ENCODE results near the gene NT5DC1.

NT5DC1 gene

GRCh38 chr6:116239256-116239655, 138.6 kb downstream of the NT5DC1 start:
- no peak for DNase-seq (ENCODE audit: low read depth in 2 of 2, low spot score in 1 of 2)

GRCh38 chr6:116239856-116240255, 139.2 kb downstream of the NT5DC1 start:
- no peak for DNase-seq (ENCODE audit: low read depth in 2 of 2, low spot score in 1 of 2)

- DNase-seq (ENCODE audit: low read depth in 2 of 2, low spot score in 1 of 2), result no peak
These were observed 143.6 kb downstream of the NT5DC1 start for GRCh38 chr6:116244284-116244683.

DNA sequence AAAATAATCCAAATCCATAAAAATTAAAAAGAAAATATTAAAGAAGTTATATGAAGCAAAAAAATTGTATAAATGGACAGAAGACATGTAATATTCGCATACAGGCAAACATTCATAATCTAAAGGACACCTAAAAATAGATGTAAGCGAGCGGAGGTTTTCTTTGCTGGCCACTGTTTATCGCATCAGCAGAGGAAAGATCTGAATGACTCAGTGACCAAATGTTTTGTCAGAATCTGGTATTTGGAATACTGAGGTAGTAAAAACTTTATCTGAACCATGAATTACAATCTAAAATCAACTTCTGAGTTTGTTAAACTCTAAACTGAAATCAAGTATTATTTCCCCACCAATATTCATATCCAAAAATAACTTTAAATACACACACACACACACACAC, 145.4 kb downstream of the NT5DC1 start:
- DNase-seq (ENCODE audit: low read depth in 2 of 2, low spot score in 1 of 2), result no peak

GRCh38 chr6:116247285-116247684, 146.6 kb downstream of the NT5DC1 start:
- no peak for DNase-seq (ENCODE audit: low read depth in 2 of 2, low spot score in 1 of 2)

GRCh38 chr6:116248577-116248976, 147.9 kb downstream of the NT5DC1 start:
- DNase-seq (ENCODE audit: low read depth in 2 of 2, low spot score in 1 of 2), result no peak

- DNase-seq (ENCODE audit: low read depth in 2 of 2, low spot score in 1 of 2), result no peak
These were observed 151.1 kb downstream of the NT5DC1 start for GRCh38 chr6:116251568-116252384.

- no peak for DNase-seq (ENCODE audit: low read depth in 2 of 2, low spot score in 1 of 2)
These were observed 152.5 kb downstream of the NT5DC1 start for GRCh38 chr6:116253188-116253504.

- DNase-seq (ENCODE audit: low read depth in 2 of 2, low spot score in 1 of 2), result peak; percentile 80 to 83
These were observed 153.0 kb downstream of the NT5DC1 start, which contains the start of gene TSPYL4 for GRCh38 chr6:116253505-116254296. TSS of gene TSPYL4 (minus strand) at chr6:116254075. CDS start at chr6:116254008, 67 bp downstream.

DNA sequence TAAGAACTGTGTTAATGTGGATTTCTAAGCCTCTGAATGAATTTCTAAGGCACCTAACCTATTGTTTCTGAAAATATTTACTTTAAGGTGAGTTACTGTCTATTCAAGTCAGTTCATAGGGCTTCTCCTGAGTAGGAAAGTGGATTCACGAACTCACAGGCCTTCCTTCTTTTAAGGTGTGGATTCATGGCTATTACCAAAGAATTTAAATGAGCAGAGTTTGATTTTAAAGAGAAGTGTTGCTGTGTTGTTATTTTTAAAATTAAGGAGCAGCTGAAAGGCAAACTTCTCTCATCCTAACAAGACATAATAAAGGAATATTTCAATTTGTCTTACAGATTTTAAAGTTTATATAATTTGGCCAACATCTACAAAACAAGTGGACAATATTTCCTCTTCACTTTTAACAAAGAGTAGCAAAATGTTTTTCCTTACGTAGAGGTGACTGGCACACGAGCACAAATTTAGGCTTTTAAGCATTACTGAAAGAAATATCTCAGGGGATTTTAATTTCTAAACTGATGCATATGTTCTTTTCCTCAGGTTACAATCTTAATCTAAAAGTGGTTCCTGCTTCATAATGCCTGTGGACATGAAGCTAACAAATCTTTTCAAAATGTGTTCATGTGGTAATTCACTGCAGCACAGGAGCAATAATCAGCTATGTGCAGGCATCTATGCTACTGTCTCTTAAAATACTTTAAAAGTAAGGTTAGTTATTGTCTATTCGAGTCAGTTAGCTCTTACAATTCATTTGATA, 153.8 kb downstream of the NT5DC1 start:
- no peak for DNase-seq (ENCODE audit: low read depth in 2 of 2, low spot score in 1 of 2)

DNA sequence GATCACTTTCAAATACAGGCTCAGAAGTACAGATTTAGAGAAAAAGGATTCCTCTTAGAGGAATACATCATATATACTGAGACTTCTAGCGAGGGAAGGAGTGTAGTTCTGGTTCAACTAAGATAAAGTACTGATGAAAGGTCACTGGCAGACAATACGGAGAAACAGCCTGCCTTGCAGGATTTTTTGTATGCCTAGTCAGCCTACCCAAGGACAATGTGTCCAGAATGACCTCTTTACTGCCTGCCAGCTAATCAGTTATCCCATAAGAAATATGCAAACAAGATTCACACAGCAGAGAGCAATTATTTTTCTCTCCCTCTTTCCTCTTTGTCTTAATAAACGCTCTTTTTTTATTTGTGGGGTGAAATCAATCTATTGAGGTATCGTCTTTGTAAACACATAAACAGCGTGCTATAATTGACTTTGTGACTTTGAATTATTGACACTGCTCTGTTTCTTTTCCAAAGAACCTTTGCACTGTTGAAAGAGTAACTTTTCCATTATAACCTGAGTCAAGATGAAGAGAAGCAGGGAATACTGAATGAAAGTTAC, 154.7 kb downstream of the NT5DC1 start:
- DNase-seq (ENCODE audit: low read depth in 2 of 2, low spot score in 1 of 2), result no peak

- DNase-seq (ENCODE audit: low read depth in 2 of 2, low spot score in 1 of 2), result no peak
These were observed 156.0 kb downstream of the NT5DC1 start for GRCh38 chr6:116256694-116257093.

- no peak for DNase-seq (ENCODE audit: low read depth in 2 of 2, low spot score in 1 of 2)
These were observed 157.9 kb downstream of the NT5DC1 start for GRCh38 chr6:116258520-116258919.

- no peak for DNase-seq (ENCODE audit: low read depth in 2 of 2, low spot score in 1 of 2)
These were observed 162.7 kb downstream of the NT5DC1 start for GRCh38 chr6:116263353-116263752.

DNA sequence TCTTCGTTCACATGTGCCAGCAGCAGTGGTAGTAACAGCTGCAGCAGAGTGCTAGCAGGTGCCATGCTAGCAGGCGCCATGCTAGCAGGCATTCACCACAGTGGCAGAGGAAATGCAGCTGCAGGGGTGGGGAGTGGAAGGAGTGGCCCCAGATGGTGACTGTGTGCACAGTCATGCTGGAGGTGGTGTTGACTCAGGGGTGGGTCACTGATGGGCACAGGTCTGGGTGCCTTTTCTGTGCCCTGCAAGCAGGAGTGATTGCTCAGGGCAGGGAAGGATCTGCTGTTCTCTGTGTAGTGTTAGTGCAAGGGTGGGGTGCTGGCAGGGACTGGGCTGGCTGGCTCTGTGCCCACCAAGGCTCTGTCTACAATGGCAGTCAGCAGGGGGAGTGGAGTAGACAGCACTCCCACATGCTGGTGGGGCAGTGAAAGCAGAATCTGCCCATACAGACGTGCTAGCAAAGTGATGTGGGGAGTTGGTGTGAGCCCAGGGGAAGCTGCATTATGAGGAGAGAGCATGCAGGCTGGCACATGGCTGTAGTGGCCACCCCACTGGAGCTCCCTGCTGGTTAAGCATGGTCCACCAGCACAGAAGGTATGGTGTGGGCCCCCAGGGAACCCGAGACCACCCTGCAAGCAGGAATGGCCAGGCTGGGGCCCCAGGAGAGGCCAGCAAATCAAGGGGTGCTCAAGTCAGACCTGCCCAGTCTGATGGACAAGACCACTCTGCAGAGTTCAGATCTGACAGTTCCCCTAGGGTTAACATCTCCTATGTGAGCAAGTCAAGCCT, 164.6 kb downstream of the NT5DC1 start:
- DNase-seq (ENCODE audit: low read depth in 2 of 2, low spot score in 1 of 2), result no peak

DNA sequence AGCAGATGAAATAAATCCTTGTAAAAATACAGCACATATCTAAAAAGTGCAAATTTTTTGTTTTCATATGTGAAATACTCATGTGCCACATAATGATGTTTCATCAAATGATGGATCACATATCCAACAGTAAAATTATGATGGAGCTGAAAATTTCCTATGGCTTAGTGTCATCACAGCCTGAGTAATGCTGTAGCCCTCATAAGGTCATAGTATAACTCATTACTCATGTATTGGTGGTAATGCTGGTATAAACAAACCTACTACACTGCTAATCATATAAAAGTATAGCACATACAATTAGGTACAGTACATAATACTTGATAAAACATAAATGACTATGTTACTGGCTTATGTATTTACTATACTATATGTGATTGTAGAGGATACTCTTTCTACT, 166.2 kb downstream of the NT5DC1 start:
- no peak for DNase-seq (ENCODE audit: low read depth in 2 of 2, low spot score in 1 of 2)

- DNase-seq (ENCODE audit: low read depth in 2 of 2, low spot score in 1 of 2), result no peak
These were observed 167.4 kb downstream of the NT5DC1 start for GRCh38 chr6:116267836-116268588.

DNA sequence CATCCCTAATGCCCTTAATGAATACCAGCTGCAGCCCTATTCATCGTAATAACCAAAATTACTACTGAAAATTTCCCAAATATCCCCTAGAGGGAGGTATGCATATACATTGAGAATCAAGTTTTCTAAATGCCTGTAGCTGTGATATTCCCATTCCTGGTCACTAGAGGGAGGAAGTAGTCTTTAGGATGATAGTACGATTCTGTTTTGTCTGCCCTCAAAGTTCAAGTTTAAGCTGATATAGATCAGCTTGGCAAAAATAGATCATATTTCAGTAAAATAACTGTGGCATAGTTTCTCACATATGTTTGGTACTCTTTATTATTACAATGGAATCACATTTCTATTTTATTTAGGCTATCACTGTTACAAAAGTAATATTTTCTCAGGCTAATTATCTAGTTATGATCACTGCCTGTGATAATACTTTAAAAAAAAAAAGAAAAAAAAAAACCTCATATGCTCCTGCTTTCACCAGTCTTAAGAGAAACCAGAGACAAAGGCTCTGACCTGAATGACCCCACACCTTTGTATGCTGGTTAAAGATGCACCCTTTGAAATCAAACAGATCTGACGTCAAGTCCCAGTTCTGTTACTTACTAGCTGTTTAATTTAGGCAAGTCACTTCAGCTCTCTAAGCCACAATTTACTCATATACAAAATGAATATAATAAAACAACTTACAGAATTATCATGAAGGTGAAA, 168.1 kb downstream of the NT5DC1 start:
- no peak for DNase-seq (ENCODE audit: low read depth in 2 of 2, low spot score in 1 of 2)

DNA sequence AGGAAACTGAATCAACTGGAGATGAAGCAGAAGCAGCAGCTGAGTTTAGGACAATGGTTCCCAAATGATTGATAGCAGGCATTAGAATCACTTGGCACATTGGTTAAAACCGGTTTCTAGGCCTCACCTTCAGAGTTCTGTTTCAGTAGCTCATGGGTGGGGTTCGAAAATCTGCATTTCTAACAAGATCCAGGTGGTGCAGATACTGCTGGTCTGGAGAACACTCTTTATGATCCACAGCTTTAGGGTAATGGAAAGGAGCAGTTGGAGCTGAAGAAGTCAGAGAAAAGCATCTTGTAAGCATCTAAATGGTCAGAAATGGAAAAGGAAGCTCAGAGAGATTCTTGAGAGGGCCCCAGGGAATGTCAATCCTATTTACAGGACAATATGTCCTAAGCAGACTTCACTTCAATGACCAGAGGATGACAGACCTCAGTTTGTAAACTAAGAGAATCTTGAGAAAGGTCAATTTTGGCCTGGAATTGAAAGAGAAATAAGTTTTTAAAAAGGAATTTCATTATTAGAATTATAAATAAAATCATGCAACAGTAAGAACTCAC, 170.6 kb downstream of the NT5DC1 start:
- DNase-seq (ENCODE audit: low read depth in 2 of 2, low spot score in 1 of 2), result no peak

Data from stimulated activated CD8-positive, alpha-beta memory T cell treated with anti-CD3 and anti-CD28 coated beads, Interleukin-4, amount 100 ng/mL, for 4 hours (primary cell).